HTERT RPE-1 (cell line): Measurements from ENCODE around the gene PRPF6.
"Not testable (repeated sequence)": the region's sequence is repeated elsewhere in the genome, so short reads cannot be mapped to it uniquely, and the experiment has no call there.

Experiments
- in situ Hi-C: fragments of 300-500 bp; cut with MboI; formaldehyde crosslinking; loops from 4 replicates; pipeline ENCODE4 v1.14.3; 2020; ENCODE audit warnings: low sequenced_read_pairs

The PRPF6 gene

GRCh38 chr20:63972312-63973159 lies 8.4 kb upstream of the PRPF6 start:
- in situ Hi-C loops, result no loop called here

DNA sequence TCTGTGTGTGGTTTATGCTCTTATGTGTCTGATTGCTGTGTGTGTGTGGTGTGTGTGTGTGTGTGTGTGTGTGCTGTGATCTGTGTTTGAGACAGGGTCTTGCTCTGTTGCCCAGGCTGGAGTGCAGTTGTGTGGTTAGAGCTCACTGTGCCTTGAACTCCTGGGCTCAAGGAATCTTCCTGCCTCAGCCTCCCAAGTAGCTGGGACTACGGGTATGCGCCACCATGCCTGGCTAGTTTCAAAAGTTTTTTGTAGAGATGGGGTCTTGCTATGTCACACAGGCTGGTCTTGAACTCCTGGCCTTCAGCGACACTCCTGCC lies 7.8 kb upstream of the PRPF6 start:
- in situ Hi-C loops, result no loop called here

GRCh38 chr20:63973636-63974401 lies 7.1 kb upstream of the PRPF6 start:
- in situ Hi-C loops, result no loop called here

GRCh38 chr20:63974402-63975200 lies 6.3 kb upstream of the PRPF6 start:
- in situ Hi-C loops, result no loop called here

GRCh38 chr20:63976511-63976910 lies 4.4 kb upstream of the PRPF6 start:
- in situ Hi-C loops, result not testable (repeated sequence)

- in situ Hi-C loops, result no loop called here
These were observed 3.8 kb upstream of the PRPF6 start for GRCh38 chr20:63976980-63977738.

- in situ Hi-C loops, result no loop called here
These were observed 3.1 kb upstream of the PRPF6 start for GRCh38 chr20:63977739-63978276.

DNA sequence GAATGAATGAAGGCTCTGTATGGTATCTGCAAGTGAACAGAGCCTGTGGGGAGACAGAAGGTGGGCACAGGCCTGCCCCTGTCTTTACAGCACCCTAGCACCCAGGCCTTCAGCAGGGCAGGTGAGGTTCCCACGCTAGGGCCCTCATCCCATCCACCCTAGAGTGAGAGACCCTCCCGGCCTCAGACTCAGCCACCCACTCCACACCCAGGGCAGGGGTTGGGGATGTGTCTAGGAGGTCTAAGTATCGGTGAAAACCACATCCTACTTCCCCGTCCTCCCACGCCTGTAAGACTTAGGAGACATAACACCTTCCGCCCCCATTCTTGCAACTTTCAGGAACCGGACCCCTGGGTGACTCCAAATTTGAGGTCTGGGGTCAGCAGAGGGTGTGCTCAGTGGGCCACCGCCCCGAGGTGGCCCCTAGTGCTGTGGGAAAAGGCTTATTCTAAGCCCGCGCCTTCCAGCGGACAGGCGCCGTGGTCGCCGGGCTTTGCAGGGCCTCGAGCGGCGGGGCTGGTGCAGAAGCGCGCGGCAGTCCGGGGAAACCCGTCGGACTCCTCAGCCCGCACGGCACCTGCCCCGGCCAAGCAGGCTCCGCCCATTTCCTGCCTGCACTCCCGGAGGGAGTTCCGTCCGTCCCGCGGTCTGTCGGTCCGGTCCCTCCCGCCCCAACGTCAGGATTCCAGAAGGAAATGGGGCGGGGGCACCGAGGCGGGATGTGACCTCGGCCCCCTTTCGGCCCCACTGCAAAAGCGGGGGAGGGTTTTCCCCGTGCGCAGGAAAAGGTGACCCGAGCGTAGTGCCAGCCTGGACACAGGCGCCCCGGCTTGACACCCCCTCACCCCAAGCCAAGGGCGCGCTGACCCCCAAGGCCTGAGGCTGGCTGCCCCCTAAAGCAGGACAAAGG lies 2.4 kb upstream of the PRPF6 start:
- in situ Hi-C loops, result no loop called here

DNA sequence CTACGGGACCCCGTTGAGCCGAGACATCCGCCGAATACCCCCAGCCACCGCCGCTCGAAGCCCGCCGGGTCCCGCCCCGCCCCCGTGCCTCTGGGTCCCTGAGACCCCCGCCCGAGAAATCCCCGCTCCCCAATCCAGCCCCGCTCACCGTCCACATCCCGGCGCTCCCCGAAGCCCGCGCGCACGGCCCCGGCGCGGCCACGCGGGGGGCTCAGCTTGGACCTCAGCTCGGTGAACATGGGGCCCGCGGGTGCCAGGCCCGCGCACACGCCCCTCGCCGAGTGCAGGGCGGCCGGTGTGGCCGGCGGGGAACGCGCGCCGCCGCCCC lies 1.7 kb upstream of the PRPF6 start:
- in situ Hi-C loops, result no loop called here

DNA sequence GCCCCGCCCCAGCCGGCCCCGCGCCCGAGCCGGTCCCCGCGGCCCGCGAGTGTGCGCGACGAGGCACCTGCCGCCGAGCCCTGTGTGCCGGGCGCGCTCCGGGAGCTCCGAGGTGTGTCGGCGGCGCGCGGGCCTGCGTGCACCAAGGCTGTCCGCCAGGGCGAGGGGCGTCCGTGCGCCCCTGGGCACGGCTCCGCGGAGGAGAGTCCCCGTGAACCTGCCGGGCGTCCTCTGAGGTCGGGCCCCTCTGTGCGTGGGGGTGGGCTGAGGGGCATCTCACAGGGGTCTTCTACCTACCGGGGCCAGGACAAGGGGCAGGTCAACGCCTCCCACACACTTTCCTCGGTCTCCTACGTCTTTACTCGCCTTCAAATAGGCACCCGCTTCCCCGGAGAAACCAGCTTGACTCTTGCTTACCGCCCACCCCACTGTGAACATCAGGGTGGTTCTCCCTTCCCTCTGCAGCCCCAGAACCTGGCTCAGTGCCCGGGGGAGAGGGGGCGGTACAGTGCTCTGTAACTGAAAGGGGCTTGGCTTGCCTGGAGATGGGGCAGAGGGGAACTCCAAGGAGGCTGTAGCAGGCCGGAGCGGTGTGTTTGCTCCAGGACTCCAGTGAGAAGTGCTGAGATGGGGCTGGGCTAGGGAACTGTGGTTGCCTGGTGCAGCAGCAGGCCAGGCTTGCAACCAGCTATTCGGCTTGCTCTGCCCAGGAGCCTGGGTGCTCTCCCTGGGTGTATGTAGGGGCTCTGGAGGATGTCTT lies 1.2 kb upstream of the PRPF6 start, which contains the start of gene SAMD10:
SAMD10 (minus strand) TSS at position 86 of the 760 bp plus-strand sequence. CDS start 175 bp downstream, outside the sequence.
- in situ Hi-C loops, result no loop called here

DNA sequence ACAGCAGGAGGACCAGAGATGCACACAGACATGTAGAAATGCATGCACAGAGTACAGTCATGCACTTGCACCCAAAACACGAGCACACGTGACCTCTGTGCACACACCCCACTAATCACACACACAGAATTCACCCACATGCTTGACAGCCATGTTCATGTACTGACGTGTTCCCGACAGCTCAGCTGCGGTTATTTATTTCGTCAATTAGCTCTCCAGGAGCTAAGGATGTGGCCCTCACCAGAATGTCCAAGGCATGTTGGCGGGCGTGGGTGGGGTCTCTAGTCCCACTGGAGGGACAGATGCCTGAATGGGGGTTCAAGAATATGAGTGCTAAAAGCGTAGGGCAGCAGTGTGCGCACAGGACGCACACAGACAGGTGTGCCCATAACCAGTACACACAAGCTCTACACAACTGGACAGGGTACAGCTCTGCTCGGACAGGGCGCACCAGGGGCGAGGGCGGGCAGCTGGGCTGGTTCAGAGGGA lies 571 bp upstream of the PRPF6 start:
- in situ Hi-C loops, result no loop called here

- in situ Hi-C loops, result no loop called here
These were observed 2.0 kb downstream of the PRPF6 start for GRCh38 chr20:63982937-63983336.

GRCh38 chr20:64000906-64001305 lies 20.0 kb downstream of the PRPF6 start:
- in situ Hi-C loops, result no loop called here

GRCh38 chr20:64001607-64002011 lies 20.7 kb downstream of the PRPF6 start:
- in situ Hi-C loops, result no loop called here

- in situ Hi-C loops, result no loop called here
These were observed 23.2 kb downstream of the PRPF6 start for GRCh38 chr20:64003960-64004725.

DNA sequence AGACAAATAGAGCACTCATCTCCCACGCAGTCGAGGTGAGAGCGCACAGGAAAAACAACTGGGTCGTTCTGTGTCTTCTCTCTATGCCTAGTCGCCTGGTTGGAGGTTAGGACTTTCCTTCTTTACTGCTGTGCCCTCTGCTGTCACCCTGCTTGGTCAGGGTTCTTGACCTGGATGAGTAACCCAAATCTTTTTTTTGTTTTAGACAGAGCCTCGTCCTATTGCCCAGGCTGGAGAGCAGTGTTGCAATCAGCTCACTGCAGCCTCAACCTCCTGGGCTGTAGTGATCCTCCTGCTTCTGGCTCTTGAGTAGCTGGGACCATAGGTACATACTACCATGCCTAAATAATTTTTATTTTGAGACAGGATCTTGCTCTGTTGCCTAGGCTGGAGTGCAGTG lies 24.5 kb downstream of the PRPF6 start:
- in situ Hi-C loops, result no loop called here

DNA sequence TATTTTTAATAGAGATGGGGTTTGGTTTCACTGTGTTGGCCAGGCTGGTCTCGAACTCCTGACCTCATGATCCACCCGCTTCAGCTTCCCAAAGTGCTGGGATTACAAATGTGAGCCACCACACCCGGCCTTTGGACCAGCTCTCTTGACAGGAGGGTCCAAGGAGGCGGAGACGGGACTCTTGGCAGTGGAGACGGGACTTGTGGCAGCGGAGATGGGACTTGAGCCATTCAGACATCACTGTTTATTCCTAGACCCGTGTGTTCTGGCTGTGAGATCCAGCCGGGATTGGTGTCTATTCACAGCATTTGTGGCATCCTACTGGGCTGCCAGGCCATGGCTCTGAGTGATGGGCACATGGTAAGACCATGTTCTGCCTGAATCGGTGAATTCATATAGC lies 25.6 kb downstream of the PRPF6 start:
- in situ Hi-C loops, result no loop called here

DNA sequence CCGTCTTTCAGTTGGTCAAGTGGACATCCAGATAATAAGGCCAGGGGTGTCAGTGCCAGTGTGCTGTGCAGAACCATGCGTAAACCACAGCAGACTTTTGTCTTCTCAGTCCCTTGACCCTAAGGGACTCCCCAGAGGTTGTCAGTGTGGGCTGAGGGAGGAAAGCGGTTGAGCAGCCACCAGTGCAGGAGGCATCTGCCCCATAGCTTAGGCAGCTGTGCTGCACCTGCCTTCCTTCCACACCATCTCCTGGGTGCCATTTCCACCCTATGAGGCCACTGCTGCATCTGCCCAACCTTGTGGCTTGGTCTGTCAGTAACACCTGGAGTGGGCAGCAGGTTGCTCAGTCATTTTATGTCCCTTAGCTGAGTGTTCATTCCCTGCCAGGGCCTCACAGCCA lies 26.0 kb downstream of the PRPF6 start:
- in situ Hi-C loops, result no loop called here
